ENCODE measurements around the gene OSBPL6. TPM values are rescaled to one million over a fixed set of nuclear protein-coding genes. Genes with fewer than 3 reads are reported as not detected.

The OSBPL6 gene
- total and polyA plus RNA-seq, 10 of the 15 experiments (the other 5 are each of a cell fraction or from before 2014, with no cell fraction given) = 0.01 to 0.08 (median 0.03) TPM; not detected in 5

- Histone ChIP-seq H3K27ac (ENCODE audit: control insufficient read depth, insufficient read depth) (no peak overlapping the region), H3K79me2 (ENCODE audit: control insufficient read depth, insufficient read depth, low read length) (no peaks in the 10 kb centered on the region), H2AFZ (ENCODE audit: control insufficient read depth, low read depth, low read length) (no peak overlapping the region), H3K36me3 (ENCODE audit: control insufficient read depth in 2 of 2, insufficient read depth in 2 of 2, low read length in 1 of 2) (no peaks in the 10 kb centered on the region), H3K9me3 (replicated peaks; ENCODE audit: control insufficient read depth, insufficient read depth, low read length) (no peaks in the 10 kb centered on the region), H4K20me1 (ENCODE audit: control insufficient read depth, insufficient read depth) (no peaks in the 10 kb centered on the region), H3K4me2 (ENCODE audit: control insufficient read depth, insufficient read depth) (no peak overlapping the region), H3K4me1 (ENCODE audit: control insufficient read depth, insufficient read depth, low read length) (no peaks in the 10 kb centered on the region), H3K4me3 (no peak overlapping the region), H3K9ac (ENCODE audit: control insufficient read depth, insufficient read depth, low read length) (no peak overlapping the region), H3K27me3 (replicated peaks in 1 of 2; ENCODE audit: control insufficient read depth in 2 of 2, insufficient read depth in 2 of 2, low read length in 1 of 2) (no peaks in the 10 kb centered on the region)
- BruUV-seq (replicated peaks) = no TSS peak
- FAIRE-seq (no peak), DNase-seq (ENCODE audit: low read depth, low spot score) (no peak), ATAC-seq (no peak)
- ChIA-PET CTCF (interaction anchor here (0.7 kb wide), 1 partner anchor 146 kb away, joined by 3 read pairs; no protein-coding TSS in a partner anchor), POLR2A (no interaction called here), RAD21 (ENCODE audit: unreplicated experiment) (no interaction called here), SMC1A (ENCODE audit: uncharacterized antibody, unreplicated experiment) (interaction anchor here (0.6 kb wide), 1 partner anchor 25 kb away, joined by 3 read pairs; no protein-coding TSS in a partner anchor)
- intact Hi-C loops (cut with micrococcal nuclease; ENCODE audit: unreplicated experiment) = no loop called here
- 3% methylated on average over 3 of the region's 3 CpGs for WGBS (ENCODE audit: insufficient coverage, insufficient replicate concordance, low lambda C conversion rate, missing lambda C conversion rate)
- in situ Hi-C loops (cut with MboI) = no loop called here
- no peak for TF ChIP-seq IRF4 (IDR thresholded peaks at IDR 0.05; ENCODE audit: low read depth, low read length)
- TF ChIP-seq CTCF (IDR thresholded peaks at IDR 0.05 in 2 of 3, conservative IDR thresholded peaks at IDR 0.05 in 1 of 3; ENCODE audit: control insufficient read depth in 2 of 3, extremely low read depth in 1 of 3, insufficient read depth in 1 of 3, low read depth in 3 of 3, low read length in 3 of 3) = no peak
- TF ChIP-seq ZBTB11 (CRISPR knock-in tag; IDR thresholded peaks at IDR 0.05) = no peak
- TF ChIP-seq ATF7 (IDR thresholded peaks at IDR 0.05; ENCODE audit: low read depth) = no peak
- TF ChIP-seq IRF5 (IDR thresholded peaks at IDR 0.05; ENCODE audit: borderline replicate concordance) = no peak
- TF ChIP-seq ZNF24 (IDR thresholded peaks at IDR 0.05) = no peak
- TF ChIP-seq SKIL (IDR thresholded peaks at IDR 0.05; ENCODE audit: low read depth, poor library complexity, severe bottlenecking) = no peak
- no peak for TF ChIP-seq ZNF622 (IDR thresholded peaks at IDR 0.05)
- no peak for TF ChIP-seq ZBTB40 (IDR thresholded peaks at IDR 0.05; ENCODE audit: borderline replicate concordance)
These were observed 93.5 kb downstream of the OSBPL6 start for GRCh38 chr2:178287652-178288344.
